Small intestine (tissue), 7 donors: ENCODE measurements around the gene IRX4. TPM values are rescaled to one million over a fixed set of nuclear protein-coding genes. Genes with fewer than 3 reads are reported as not detected.
"Not testable (repeated sequence)": the region's sequence is repeated elsewhere in the genome, so short reads cannot be mapped to it uniquely, and the experiment has no call there.

Experiments
- DNase-seq, 2 donors: peaks; one replicate each; pipeline versions ENCODE4 v3.0.0 to v3.0.0-alpha.2; 2013
- FAIRE-seq: peaks from 2 replicates; lab custom pipeline; 2012; peaks lifted over from hg19 to GRCh38; lab: Jason Lieb, UNC
- H3K27ac ChIP-seq, 3 donors: one replicate each; pipeline ENCODE4 v1.5.1; 2013; ENCODE audit warnings: low read length in 2 of 3, mild to moderate bottlenecking in 2 of 3, control low read depth in 1 of 3, inconsistent platforms in 1 of 3, low read depth in 1 of 3, moderate library complexity in 1 of 3
- H3K27me3 ChIP-seq, 3 donors: one replicate each; pipeline ENCODE4 v1.6.1; 2013; ENCODE audit warnings: low read length in 3 of 3, inconsistent platforms in 1 of 3; ENCODE audit not compliant: control insufficient read depth in 3 of 3, insufficient read depth in 3 of 3
- H3K36me3 ChIP-seq, 3 donors: one replicate each; pipeline ENCODE4 v1.6.1; 2013; ENCODE audit warnings: low read length in 3 of 3, inconsistent platforms in 1 of 3, low read depth in 1 of 3, mild to moderate bottlenecking in 1 of 3, moderate library complexity in 1 of 3; ENCODE audit not compliant: control insufficient read depth in 3 of 3, insufficient read depth in 2 of 3
- H3K4me1 ChIP-seq, 3 donors: one replicate each; pipeline ENCODE4 v1.6.1; 2013; ENCODE audit warnings: low read length in 2 of 3, inconsistent platforms in 1 of 3, low read depth in 1 of 3, mild to moderate bottlenecking in 1 of 3, moderate library complexity in 1 of 3; ENCODE audit not compliant: control insufficient read depth in 3 of 3, insufficient read depth in 2 of 3
- H3K4me3 ChIP-seq, 3 donors: one replicate each; pipeline ENCODE4 v1.5.1; 2013; ENCODE audit warnings: low read length in 3 of 3, control low read depth in 1 of 3, inconsistent platforms in 1 of 3, low read depth in 1 of 3, mild to moderate bottlenecking in 1 of 3, moderate library complexity in 1 of 3
- H3K9me3 ChIP-seq, 2 donors: one replicate each; pipeline ENCODE4 v1.6.1; 2013; ENCODE audit warnings: low read depth in 1 of 2, low read length in 1 of 2; ENCODE audit not compliant: control insufficient read depth in 2 of 2, insufficient read depth in 1 of 2
- WGBS, 3 donors: extraction: QIAGEN DNeasy Blood & Tissue Kit; methylation state at CpG; one replicate each; pipeline ENCODE4 v1.1.7; 2013; 5-methylcytosine and 5-hydroxymethylcytosine counted together
- polyA plus RNA-seq, 4 donors: library from polyadenylated mRNA; stranded (reverse) in 3 of 4; unstranded in 1 of 4; fragments of 200-250 nt in 3 of 4; fragments of 120-200 nt in 1 of 4; gene quantifications; one replicate each; pipeline versions ENCODE4 v1.2.1 to v1.2.3, GENCODE V29; 2013
- donor health status: healthy with polysubstance abuse.
- donor health status: control.
- donor health status: control.
- donor health status: Bipolar disorder and iron deficiency.
- donor health status: healthy.

The IRX4 gene
- polyA plus RNA-seq, 4 donors, result 0.03 TPM; not detected in 3

GRCh38 chr5:1846583-1846982 lies 36.1 kb downstream of the IRX4 start:
- FAIRE-seq, result no peak
- no peak overlapping the region for H3K27ac ChIP-seq
- 86 to 89% (median 87%) methylated on average over 13 of the region's 13 CpGs for WGBS, 3 donors

GRCh38 chr5:1845696-1846095 lies 37.0 kb downstream of the IRX4 start:
- H3K27ac ChIP-seq, result no peak overlapping the region
- 93 to 94% (median 94%) methylated on average over 1 of the region's 1 CpG for WGBS, 3 donors
- no peaks in the 10 kb centered on the region for H3K36me3 ChIP-seq
- no peak overlapping the region for H3K4me3 ChIP-seq
- H3K4me1 ChIP-seq, result peaks cover 0 to 5% (median 0%) of the 10 kb centered on the region in 3 donors
- H3K27me3 ChIP-seq, result peaks cover 0 to 35% (median 13%) of the 10 kb centered on the region in 3 donors
- H3K9me3 ChIP-seq, result no peaks in the 10 kb centered on the region
- FAIRE-seq, result no peak
- no peak for DNase-seq

More at GRCh38 chr5:1846583-1846982, 36.1 kb downstream of the IRX4 start:
- DNase-seq, result no peak
- peaks cover 0 to 34% (median 18%) of the 10 kb centered on the region in 3 donors for H3K27me3 ChIP-seq
- no peak overlapping the region for H3K4me3 ChIP-seq
- no peaks in the 10 kb centered on the region for H3K4me1 ChIP-seq
- no peaks in the 10 kb centered on the region for H3K36me3 ChIP-seq
- H3K9me3 ChIP-seq, result no peaks in the 10 kb centered on the region

- Histone ChIP-seq H3K4me3 (no peak overlapping the region), H3K27ac (no peak overlapping the region), H3K27me3 (peaks cover 0 to 33% (median 7%) of the 10 kb centered on the region in 3 donors), H3K4me1 (peaks cover 0 to 7% (median 0%) of the 10 kb centered on the region in 3 donors), H3K9me3 (no peaks in the 10 kb centered on the region), H3K36me3 (no peaks in the 10 kb centered on the region)
- DNase-seq (no peak), FAIRE-seq (no peak)
- 93 to 95% (median 94%) methylated on average over 5 of the region's 5 CpGs for WGBS, 3 donors
These were observed 37.9 kb downstream of the IRX4 start for GRCh38 chr5:1844708-1845436.

GRCh38 chr5:1843761-1844160 lies 39.0 kb downstream of the IRX4 start:
- peaks cover 3 to 28% (median 3%) of the 10 kb centered on the region in 3 donors for H3K27me3 ChIP-seq
- not testable (repeated sequence) for H3K36me3 ChIP-seq, H3K4me3 ChIP-seq, DNase-seq, H3K9me3 ChIP-seq, FAIRE-seq, H3K27ac ChIP-seq, H3K4me1 ChIP-seq
- 80 to 85% (median 80%) methylated on average over 10 of the region's 10 CpGs for WGBS, 3 donors

- H3K36me3 ChIP-seq, result no peaks in the 10 kb centered on the region
- H3K4me3 ChIP-seq, result no peak overlapping the region
- DNase-seq (peak in 1 of 2 donors; percentile 45), FAIRE-seq (no peak)
- WGBS, 3 donors, result 14 to 45% (median 28%) methylated on average over 17 of the region's 17 CpGs
- no peaks in the 10 kb centered on the region for H3K9me3 ChIP-seq
- no peak overlapping the region for H3K27ac ChIP-seq
- peaks cover 0 to 7% (median 0%) of the 10 kb centered on the region in 3 donors for H3K4me1 ChIP-seq
- H3K27me3 ChIP-seq, result peaks cover 0 to 31% (median 3%) of the 10 kb centered on the region in 3 donors
These were observed 40.5 kb downstream of the IRX4 start for GRCh38 chr5:1842004-1842819.

- no peak overlapping the region for H3K27ac ChIP-seq
- WGBS, 3 donors, result 16 to 39% (median 30%) methylated on average over 30 to 31 of the region's 31 CpGs
- no peaks in the 10 kb centered on the region for H3K9me3 ChIP-seq
- H3K4me3 ChIP-seq, result no peak overlapping the region
- FAIRE-seq (no peak), DNase-seq (peak in 1 of 2 donors; percentile 16)
- H3K27me3 ChIP-seq, result peaks cover 2 to 36% (median 3%) of the 10 kb centered on the region in 3 donors
- H3K36me3 ChIP-seq, result no peaks in the 10 kb centered on the region
- peaks cover 0 to 7% (median 0%) of the 10 kb centered on the region in 3 donors for H3K4me1 ChIP-seq
These were observed 41.8 kb downstream of the IRX4 start for GRCh38 chr5:1840741-1841521.

- H3K27me3 ChIP-seq, result peaks cover 2 to 40% (median 3%) of the 10 kb centered on the region in 3 donors
- WGBS, 3 donors, result 84 to 87% (median 86%) methylated on average over 20 of the region's 20 CpGs
- DNase-seq (no peak), FAIRE-seq (no peak)
- no peak overlapping the region for H3K4me3 ChIP-seq
- H3K4me1 ChIP-seq, result peaks cover 0 to 7% (median 0%) of the 10 kb centered on the region in 3 donors
- H3K27ac ChIP-seq, result no peak overlapping the region
- H3K36me3 ChIP-seq, result no peaks in the 10 kb centered on the region
- H3K9me3 ChIP-seq, result no peaks in the 10 kb centered on the region
These were observed 42.6 kb downstream of the IRX4 start for GRCh38 chr5:1840071-1840547.

- WGBS, 3 donors, result 76 to 83% (median 76%) methylated on average over 9 of the region's 9 CpGs
- DNase-seq, result no peak
- no peaks in the 10 kb centered on the region for H3K9me3 ChIP-seq
- no peaks in the 10 kb centered on the region for H3K36me3 ChIP-seq
- H3K4me3 ChIP-seq, result no peak overlapping the region
- peaks cover 2 to 50% (median 3%) of the 10 kb centered on the region in 3 donors for H3K27me3 ChIP-seq
- peaks cover 0 to 7% (median 0%) of the 10 kb centered on the region in 3 donors for H3K4me1 ChIP-seq
- no peak for FAIRE-seq
- no peak overlapping the region for H3K27ac ChIP-seq
These were observed 44.7 kb downstream of the IRX4 start for GRCh38 chr5:1838013-1838412.
